ENCODE results near the gene PRDM16. TPM values are rescaled to one million over a fixed set of nuclear protein-coding genes. Genes with fewer than 3 reads are reported as not detected.

Gene PRDM16
- total RNA-seq, 4 donors from 2014 or later, result 0.08 to 0.19 (median 0.12) TPM

DNA sequence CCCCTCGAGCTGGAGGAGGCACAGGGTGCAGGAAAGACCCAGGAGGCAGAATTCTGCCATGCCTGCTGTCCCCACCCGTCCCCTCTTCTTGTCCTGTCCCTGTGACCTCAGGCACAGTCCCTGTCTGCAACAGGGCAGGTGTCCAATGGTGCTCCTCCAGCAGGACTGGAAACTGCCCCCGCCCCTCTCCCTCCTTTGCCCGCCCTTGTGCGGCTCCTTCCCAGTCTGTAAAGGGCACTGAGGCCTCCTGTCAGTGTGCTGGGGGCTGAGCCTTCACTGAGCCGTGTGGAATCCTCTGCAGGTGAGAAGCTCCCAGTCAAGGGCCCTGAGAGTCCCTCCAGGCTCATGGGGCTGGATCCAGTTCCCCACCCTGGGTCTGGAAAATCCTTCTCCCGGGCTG lies 28.9 kb downstream of the PRDM16 start:
- H3K36me3 ChIP-seq, result no peaks in the 10 kb centered on the region
- H3K27ac ChIP-seq, result no peak overlapping the region
- H3K4me1 ChIP-seq, result no peaks in the 10 kb centered on the region
- H3K27me3 ChIP-seq, result peaks cover 0 to 77% (median 0%) of the 10 kb centered on the region in 4 donors
- no peaks in the 10 kb centered on the region for H3K9me3 ChIP-seq
- intact Hi-C loops (cut with DNase I), result no loop called here
- no peak for TF ChIP-seq POLR2A (IDR thresholded peaks at IDR 0.05)
- TF ChIP-seq, protein P1, sequence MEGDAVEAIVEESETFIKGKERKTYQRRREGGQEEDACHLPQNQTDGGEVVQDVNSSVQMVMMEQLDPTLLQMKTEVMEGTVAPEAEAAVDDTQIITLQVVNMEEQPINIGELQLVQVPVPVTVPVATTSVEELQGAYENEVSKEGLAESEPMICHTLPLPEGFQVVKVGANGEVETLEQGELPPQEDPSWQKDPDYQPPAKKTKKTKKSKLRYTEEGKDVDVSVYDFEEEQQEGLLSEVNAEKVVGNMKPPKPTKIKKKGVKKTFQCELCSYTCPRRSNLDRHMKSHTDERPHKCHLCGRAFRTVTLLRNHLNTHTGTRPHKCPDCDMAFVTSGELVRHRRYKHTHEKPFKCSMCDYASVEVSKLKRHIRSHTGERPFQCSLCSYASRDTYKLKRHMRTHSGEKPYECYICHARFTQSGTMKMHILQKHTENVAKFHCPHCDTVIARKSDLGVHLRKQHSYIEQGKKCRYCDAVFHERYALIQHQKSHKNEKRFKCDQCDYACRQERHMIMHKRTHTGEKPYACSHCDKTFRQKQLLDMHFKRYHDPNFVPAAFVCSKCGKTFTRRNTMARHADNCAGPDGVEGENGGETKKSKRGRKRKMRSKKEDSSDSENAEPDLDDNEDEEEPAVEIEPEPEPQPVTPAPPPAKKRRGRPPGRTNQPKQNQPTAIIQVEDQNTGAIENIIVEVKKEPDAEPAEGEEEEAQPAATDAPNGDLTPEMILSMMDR (IDR thresholded peaks at IDR 0.05), result no peak
- WGBS, 2 donors, result 42 to 59% methylated on average over 3 to 5 of the region's 7 CpGs
- no peak overlapping the region for H3K4me3 ChIP-seq
- DNase-seq, result no peak

DNA sequence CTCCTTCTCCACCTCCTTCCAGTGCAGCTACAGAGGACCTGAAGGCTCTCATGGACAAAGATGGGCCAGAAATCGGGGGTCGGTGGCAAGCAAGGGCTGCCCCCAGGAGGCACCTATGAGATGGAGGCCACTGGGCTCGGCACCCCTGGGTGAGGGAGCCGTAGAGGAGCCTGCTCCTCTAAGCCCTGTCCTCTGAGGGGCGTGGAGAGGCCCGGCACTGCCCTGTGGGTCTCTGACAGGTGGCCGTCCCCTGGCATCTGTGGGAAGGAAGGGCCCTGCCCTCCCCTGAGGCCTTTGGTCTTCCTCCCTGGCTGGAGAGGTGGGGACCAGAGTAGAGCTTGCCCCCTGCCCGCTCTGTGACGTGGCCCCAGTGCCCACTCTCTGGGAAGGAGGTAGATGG lies 30.9 kb downstream of the PRDM16 start:
- H3K27me3 ChIP-seq, result peaks cover 0 to 88% (median 0%) of the 10 kb centered on the region in 4 donors
- H3K4me3 ChIP-seq, result no peak overlapping the region
- H3K36me3 ChIP-seq, result no peaks in the 10 kb centered on the region
- TF ChIP-seq, protein P1 (IDR thresholded peaks at IDR 0.05), result no peak
- TF ChIP-seq POLR2A (IDR thresholded peaks at IDR 0.05), result no peak
- no peaks in the 10 kb centered on the region for H3K9me3 ChIP-seq
- intact Hi-C loops (cut with DNase I), result no loop called here
- no peak overlapping the region for H3K27ac ChIP-seq
- DNase-seq, result no peak
- no peaks in the 10 kb centered on the region for H3K4me1 ChIP-seq
- 60 to 79% methylated on average over 1 to 9 of the region's 9 CpGs for WGBS, 2 donors

DNA sequence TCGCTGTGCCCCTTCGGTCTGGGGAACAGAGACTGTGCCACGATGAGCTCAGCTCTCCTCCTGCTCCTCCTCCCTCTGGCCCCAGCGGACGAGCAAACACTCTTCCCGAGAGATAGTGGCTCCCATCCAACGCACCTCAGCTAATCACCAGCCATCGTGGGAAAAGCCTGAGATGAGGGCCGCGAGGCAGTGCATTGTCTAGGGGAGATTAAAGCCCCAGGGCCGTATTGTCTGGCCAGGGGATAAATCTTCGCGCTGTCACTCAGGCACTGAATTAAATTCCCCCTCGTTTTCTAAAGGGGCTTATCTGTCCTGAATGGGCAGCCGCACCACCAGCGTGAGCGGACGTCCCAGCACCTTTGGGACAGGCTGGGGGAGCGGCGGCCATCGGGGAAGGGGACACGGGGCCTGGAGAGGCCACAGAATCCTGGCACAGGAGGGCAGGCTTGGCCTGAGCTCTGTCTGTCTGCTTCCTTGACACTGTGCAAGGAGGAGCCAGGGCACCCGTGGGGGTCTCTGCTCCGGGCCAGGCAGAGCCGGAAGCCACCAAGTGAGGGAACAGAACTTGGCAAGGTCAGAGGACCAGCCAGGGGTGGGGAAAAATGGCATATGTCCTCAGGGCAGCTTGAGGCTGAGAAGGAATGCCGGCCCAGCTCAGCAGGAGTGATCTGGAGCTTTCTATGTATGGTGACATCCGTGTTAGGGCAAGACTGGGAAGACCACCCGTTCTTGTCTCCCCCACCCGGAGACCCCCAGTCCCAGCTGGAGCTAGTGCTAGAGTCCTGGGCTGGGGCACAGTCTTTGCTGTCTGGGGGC lies 32.3 kb downstream of the PRDM16 start:
- DNase-seq, result no peak
- no peaks in the 10 kb centered on the region for H3K9me3 ChIP-seq
- no peaks in the 10 kb centered on the region for H3K36me3 ChIP-seq
- H3K4me1 ChIP-seq, result no peaks in the 10 kb centered on the region
- 34 to 52% methylated on average over 5 to 10 of the region's 29 CpGs for WGBS, 2 donors
- H3K27ac ChIP-seq, result no peak overlapping the region
- H3K27me3 ChIP-seq, result peaks cover 0 to 97% (median 0%) of the 10 kb centered on the region in 4 donors
- H3K4me3 ChIP-seq, result no peak overlapping the region
- TF ChIP-seq, protein P1 (IDR thresholded peaks at IDR 0.05), result no peak
- TF ChIP-seq POLR2A (IDR thresholded peaks at IDR 0.05), result no peak
- intact Hi-C loops (cut with DNase I), result no loop called here

DNA sequence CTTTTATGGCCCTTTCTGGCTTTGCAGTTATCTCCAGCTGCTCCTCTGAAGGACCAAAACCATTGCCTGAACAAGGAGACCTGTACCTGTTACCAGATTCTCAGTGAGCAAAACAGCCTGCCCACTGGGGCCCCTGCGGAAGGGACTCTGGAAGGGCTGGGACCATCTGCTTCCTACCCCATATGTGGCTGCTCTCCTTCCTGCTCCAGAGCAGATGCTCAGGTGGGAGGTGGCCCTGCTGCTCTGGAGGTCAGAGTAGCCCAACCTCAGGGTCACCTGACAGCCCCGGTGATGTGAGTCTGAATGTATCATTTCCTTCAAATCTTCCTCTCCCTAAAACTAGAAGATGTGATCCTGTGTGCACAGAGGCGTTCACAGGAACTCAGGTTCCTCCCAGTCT lies 33.6 kb downstream of the PRDM16 start:
- DNase-seq, result no peak
- 40% methylated on average over 1 of the region's 3 CpGs; no CpG with 5 or more reads in 1 of the 2 donors for WGBS, 2 donors
- Histone ChIP-seq H3K4me1 (no peaks in the 10 kb centered on the region), H3K4me3 (no peak overlapping the region), H3K27ac (no peak overlapping the region), H3K9me3 (no peaks in the 10 kb centered on the region), H3K36me3 (no peaks in the 10 kb centered on the region), H3K27me3 (peaks cover 0 to 97% (median 0%) of the 10 kb centered on the region in 4 donors)
- intact Hi-C loops (cut with DNase I), result no loop called here
- TF ChIP-seq, protein P1 (IDR thresholded peaks at IDR 0.05), result no peak
- TF ChIP-seq POLR2A (IDR thresholded peaks at IDR 0.05), result no peak

DNA sequence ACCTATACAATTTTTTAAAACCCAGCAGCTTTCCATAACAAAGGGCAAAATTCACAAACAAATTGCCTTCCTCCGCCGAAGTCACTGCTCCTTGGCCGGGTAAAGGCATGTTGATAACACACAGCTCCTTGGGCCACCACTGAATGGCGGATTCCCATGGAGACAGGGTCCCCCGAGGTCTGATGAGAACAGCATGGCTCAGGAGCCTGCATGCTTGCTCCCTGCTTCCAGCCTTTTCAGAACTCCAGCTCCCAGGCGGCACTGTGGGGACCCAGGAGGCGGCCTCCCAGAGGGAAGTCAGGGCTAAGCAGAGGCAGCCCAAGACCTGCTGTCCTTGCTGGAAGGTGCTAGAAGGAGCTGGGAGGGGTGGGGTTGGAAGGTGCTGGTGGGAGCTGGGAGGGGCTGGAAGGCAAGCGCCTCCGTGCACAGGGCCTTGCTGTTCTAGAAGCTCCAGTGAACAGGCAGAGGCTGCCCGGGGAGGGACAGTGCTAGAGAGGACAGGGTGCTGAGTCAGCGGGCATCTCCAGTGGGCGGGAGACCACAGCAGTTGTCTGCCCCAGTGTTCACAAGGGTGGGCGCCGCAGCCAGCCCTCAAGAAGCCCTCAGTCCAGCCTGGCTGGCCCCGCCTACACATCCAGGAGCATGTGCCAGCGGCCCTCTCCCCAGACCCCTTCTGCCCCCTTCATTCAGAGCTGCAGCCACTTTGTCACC lies 35.1 kb downstream of the PRDM16 start:
- H3K4me1 ChIP-seq, result no peaks in the 10 kb centered on the region
- H3K9me3 ChIP-seq, result peaks cover 0 to 8% (median 4%) of the 10 kb centered on the region in 3 donors
- WGBS, 2 donors, result 64 to 83% methylated on average over 3 to 10 of the region's 16 CpGs

More for the DNA sequence above, 35.1 kb downstream of the PRDM16 start:
- H3K27ac ChIP-seq, result no peak overlapping the region
- peaks cover 0 to 97% (median 0%) of the 10 kb centered on the region in 4 donors for H3K27me3 ChIP-seq
- intact Hi-C loops (cut with DNase I), result no loop called here
- no peak for TF ChIP-seq POLR2A (IDR thresholded peaks at IDR 0.05)
- TF ChIP-seq, protein P1 (IDR thresholded peaks at IDR 0.05), result no peak
- no peaks in the 10 kb centered on the region for H3K36me3 ChIP-seq
- H3K4me3 ChIP-seq, result no peak overlapping the region
- DNase-seq, result no peak
